ENCODE data around the gene CAPN1. TPM values are rescaled to one million over a fixed set of nuclear protein-coding genes. Genes with fewer than 3 reads are reported as not detected.

CAPN1 gene
- total and polyA plus RNA-seq, 2 of the 13 experiments (the other 11 are each of a cell fraction or from before 2014, with no cell fraction given): 57.3 to 82.6 TPM

DNA sequence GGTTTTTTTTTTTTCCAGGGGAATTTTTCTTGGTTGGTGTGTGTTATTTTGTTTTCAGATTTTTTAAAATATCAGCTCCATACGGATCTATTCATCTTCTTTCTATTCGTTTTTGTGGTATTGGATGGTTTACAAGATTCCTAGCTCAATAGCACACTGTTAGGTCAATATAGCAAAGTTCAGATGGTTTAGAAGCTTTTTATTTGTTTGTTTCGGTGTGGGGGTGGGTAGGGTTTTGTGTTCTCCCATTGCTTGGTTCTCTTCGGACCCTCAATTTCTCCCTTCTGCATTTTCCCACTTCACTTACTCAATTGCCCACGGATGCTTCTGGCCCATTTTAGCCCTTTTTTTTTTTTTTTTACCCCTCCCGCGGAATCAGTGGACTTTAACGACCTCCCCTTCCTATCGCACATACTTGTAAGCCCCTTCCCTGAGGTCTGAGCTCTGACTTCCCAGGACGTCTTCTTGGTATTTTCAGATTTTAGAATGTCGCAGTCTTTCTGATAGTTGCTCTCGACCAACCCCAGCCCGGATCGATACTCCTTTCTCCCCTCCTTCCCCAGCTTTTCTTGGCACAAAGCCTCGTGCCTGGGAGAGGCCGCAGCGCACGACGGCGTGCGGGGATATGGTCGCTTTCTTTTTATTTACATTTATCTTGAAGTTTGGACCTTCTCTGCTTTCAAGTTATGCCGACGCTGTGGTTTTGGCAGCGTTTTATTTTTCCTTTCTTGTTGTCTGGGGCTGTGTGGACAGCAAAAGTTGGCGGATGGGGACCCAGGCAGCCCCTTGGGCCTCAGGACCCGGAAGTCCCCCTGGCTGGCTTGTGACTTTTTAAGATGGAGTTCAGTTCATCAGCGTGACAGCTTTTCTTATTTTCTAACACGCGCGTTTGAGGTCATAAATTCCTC is 16.1 kb upstream of the CAPN1 start (continued):
- TF ChIP-seq GABPB1 (CRISPR knock-in tag; IDR thresholded peaks at IDR 0.05): peak; percentile 63; the same call in 1 of the 2 replicates
- TF ChIP-seq REST (IDR thresholded peaks at IDR 0.05; ENCODE audit: borderline replicate concordance in 1 of 2, low read depth in 1 of 2, low read length in 2 of 2): no peak
- TF ChIP-seq ZNF567 (CRISPR knock-in tag; IDR thresholded peaks at IDR 0.05; ENCODE audit: borderline replicate concordance): no peak
- TF ChIP-seq PHF5A (CRISPR knock-in tag; IDR thresholded peaks at IDR 0.05; ENCODE audit: low read depth, unreplicated experiment): no peak
- TF ChIP-seq MIER2 (CRISPR knock-in tag; IDR thresholded peaks at IDR 0.05): 0 out of 2 replicates have a peak, but pooled peaks have one; percentile 14
- no peak for TF ChIP-seq SIN3B (IDR thresholded peaks at IDR 0.05; ENCODE audit: low read length)
- TF ChIP-seq, protein P1, sequence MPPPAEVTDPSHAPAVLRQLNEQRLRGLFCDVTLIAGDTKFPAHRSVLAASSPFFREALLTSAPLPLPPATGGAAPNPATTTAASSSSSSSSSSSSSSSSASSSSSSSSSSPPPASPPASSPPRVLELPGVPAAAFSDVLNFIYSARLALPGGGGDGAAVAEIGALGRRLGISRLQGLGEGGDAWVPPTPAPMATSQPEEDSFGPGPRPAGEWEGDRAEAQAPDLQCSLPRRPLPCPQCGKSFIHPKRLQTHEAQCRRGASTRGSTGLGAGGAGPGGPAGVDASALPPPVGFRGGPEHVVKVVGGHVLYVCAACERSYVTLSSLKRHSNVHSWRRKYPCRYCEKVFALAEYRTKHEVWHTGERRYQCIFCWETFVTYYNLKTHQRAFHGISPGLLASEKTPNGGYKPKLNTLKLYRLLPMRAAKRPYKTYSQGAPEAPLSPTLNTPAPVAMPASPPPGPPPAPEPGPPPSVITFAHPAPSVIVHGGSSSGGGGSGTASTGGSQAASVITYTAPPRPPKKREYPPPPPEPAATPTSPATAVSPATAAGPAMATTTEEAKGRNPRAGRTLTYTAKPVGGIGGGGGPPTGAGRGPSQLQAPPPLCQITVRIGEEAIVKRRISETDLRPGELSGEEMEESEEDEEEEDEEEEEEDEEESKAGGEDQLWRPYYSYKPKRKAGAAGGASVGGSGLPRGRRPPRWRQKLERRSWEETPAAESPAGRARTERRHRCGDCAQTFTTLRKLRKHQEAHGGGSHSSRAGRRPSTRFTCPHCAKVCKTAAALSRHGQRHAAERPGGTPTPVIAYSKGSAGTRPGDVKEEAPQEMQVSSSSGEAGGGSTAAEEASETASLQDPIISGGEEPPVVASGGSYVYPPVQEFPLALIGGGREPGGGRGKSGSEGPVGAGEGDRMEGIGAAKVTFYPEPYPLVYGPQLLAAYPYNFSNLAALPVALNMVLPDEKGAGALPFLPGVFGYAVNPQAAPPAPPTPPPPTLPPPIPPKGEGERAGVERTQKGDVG (CRISPR knock-in tag; IDR thresholded peaks at IDR 0.05; ENCODE audit: borderline replicate concordance): no peak
- no peak for TF ChIP-seq EZH2 (conservative IDR thresholded peaks at IDR 0.05; ENCODE audit: low read depth, low read length)
- no peak for TF ChIP-seq NPAS2 (CRISPR knock-in tag; IDR thresholded peaks at IDR 0.05; ENCODE audit: borderline replicate concordance)
- TF ChIP-seq, protein P2, sequence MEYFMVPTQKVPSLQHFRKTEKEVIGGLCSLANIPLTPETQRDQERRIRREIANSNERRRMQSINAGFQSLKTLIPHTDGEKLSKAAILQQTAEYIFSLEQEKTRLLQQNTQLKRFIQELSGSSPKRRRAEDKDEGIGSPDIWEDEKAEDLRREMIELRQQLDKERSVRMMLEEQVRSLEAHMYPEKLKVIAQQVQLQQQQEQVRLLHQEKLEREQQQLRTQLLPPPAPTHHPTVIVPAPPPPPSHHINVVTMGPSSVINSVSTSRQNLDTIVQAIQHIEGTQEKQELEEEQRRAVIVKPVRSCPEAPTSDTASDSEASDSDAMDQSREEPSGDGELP (IDR thresholded peaks at IDR 0.05; ENCODE audit: borderline replicate concordance, low read depth): no peak; the same call in 1 of the 2 replicates
- peak; percentile 31; the same call in 1 of the 2 replicates for TF ChIP-seq ZSCAN25 (CRISPR knock-in tag; IDR thresholded peaks at IDR 0.05)
- TF ChIP-seq HINFP (CRISPR knock-in tag; IDR thresholded peaks at IDR 0.05; ENCODE audit: low read depth): no peak
- TF ChIP-seq ZNF253 (CRISPR knock-in tag; IDR thresholded peaks at IDR 0.05; ENCODE audit: borderline replicate concordance): no peak
- TF ChIP-seq ZNF501 (CRISPR knock-in tag; IDR thresholded peaks at IDR 0.05): peak; percentile 80
- no peak for TF ChIP-seq SMARCE1 (IDR thresholded peaks at IDR 0.05; ENCODE audit: borderline replicate concordance)
- no peak for TF ChIP-seq ZNF530 (CRISPR knock-in tag; IDR thresholded peaks at IDR 0.05; ENCODE audit: low read depth)
- peak; percentile 61 for TF ChIP-seq MNT (IDR thresholded peaks at IDR 0.05)
